Neural cell (in vitro differentiated cells): ENCODE data around the gene ADPRM. TPM values are rescaled to one million over a fixed set of nuclear protein-coding genes. Genes with fewer than 3 reads are reported as not detected.
A peak's percentile ranks its signal among the peaks of the same experiment; 100 is the strongest.

ENCODE experiments used
- H2AFZ ChIP-seq: fragments of 200-600, 300-800 bp; sonication (generic), shearing (Covaris generic); 2 replicates; pipeline ENCODE4 v1.6.0; 2014; ENCODE audit warnings: low read depth, mild to moderate bottlenecking, antibody characterized with exemption, low read length, moderate library complexity
- H3F3A ChIP-seq: fragments of 200-600 bp; shearing (Covaris generic); 2 replicates; pipeline ENCODE4 v1.6.1; 2016; ENCODE audit warnings: mild to moderate bottlenecking, moderate library complexity, mixed read lengths, antibody characterized with exemption, low read length; ENCODE audit not compliant: insufficient read depth, poor library complexity, severe bottlenecking
- H3K27ac ChIP-seq: fragments of 200-600, 300-800 bp; sonication (generic), shearing (Covaris generic); 2 replicates; pipeline ENCODE4 v1.5.1; 2014; ENCODE audit warnings: mild to moderate bottlenecking, low read length, moderate library complexity
- H3K27me3 ChIP-seq: fragments of 300-800, 200-600 bp; sonication (generic), shearing (Covaris generic); 2 replicates; pipeline ENCODE4 v1.6.0; 2014; ENCODE audit warnings: mild to moderate bottlenecking, low read depth, low read length, moderate library complexity; ENCODE audit not compliant: insufficient read depth
- H3K36me3 ChIP-seq: fragments of 300-800, 200-600 bp; sonication (generic), shearing (Covaris generic); 2 replicates; pipeline ENCODE4 v1.5.1; 2014; ENCODE audit warnings: mild to moderate bottlenecking, antibody characterized with exemption, low read length, moderate library complexity; ENCODE audit not compliant: insufficient read depth
- H3K4me2 ChIP-seq: fragments of 300-800, 200-600 bp; sonication (generic), shearing (Covaris generic); 2 replicates; pipeline ENCODE4 v1.6.0; 2014; ENCODE audit warnings: mild to moderate bottlenecking, low read length
- H3K4me3 ChIP-seq: fragments of 300-800, 200-600 bp; sonication (generic), shearing (Covaris generic); 2 replicates; pipeline ENCODE4 v1.5.1; 2014; ENCODE audit warnings: mild to moderate bottlenecking, low read length, moderate library complexity
- H3K79me2 ChIP-seq: fragments of 200-600 bp; shearing (Covaris generic); replicated peaks from 2 replicates; pipeline ENCODE4 v1.6.0; 2014; ENCODE audit warnings: mild to moderate bottlenecking, low read length, moderate library complexity; ENCODE audit not compliant: insufficient read depth
- H3K9ac ChIP-seq: fragments of 300-800, 200-600 bp; sonication (generic), shearing (Covaris generic); 2 replicates; pipeline ENCODE4 v1.6.1; 2016; ENCODE audit warnings: mild to moderate bottlenecking, low read length, mixed read lengths
- H3K9me2 ChIP-seq: fragments of 200-600 bp; shearing (Covaris generic); 2 replicates; pipeline ENCODE4 v1.6.1; 2016; ENCODE audit warnings: mild to moderate bottlenecking, low read length, mixed read lengths; ENCODE audit not compliant: insufficient read depth
- H3K9me3 ChIP-seq: fragments of 200-600, 300-800 bp; sonication (generic), shearing (Covaris generic); 2 replicates; pipeline ENCODE4 v1.6.1; 2016; ENCODE audit warnings: mild to moderate bottlenecking, mixed run types, low read length, moderate library complexity, mixed read lengths
- H4K20me1 ChIP-seq: fragments of 200-600 bp; shearing (Covaris generic); 2 replicates; pipeline ENCODE4 v1.6.1; 2016; ENCODE audit warnings: mild to moderate bottlenecking, mixed run types; ENCODE audit not compliant: insufficient read depth
- EP300 ChIP-seq: fragments of 450-650 bp; conservative IDR thresholded peaks from 2 replicates; pipeline ENCODE4 v1.6.1; 2014; ENCODE audit warnings: antibody characterized with exemption, mild to moderate bottlenecking, moderate library complexity; ENCODE audit not compliant: poor library complexity, severe bottlenecking
- EZH2 ChIP-seq: fragments of 200-600, 300-800 bp; shearing (Covaris generic), sonication (generic); IDR thresholded peaks from 2 replicates; pipeline ENCODE4 v1.6.1; 2014; ENCODE audit warnings: antibody characterized with exemption, low read length, borderline replicate concordance, mild to moderate bottlenecking; ENCODE audit not compliant: insufficient read depth, poor library complexity, severe bottlenecking
- MXI1 ChIP-seq: fragments of 450-650 bp; conservative IDR thresholded peaks from 2 replicates; pipeline ENCODE4 v1.6.1; 2014; ENCODE audit warnings: antibody characterized with exemption, mild to moderate bottlenecking; ENCODE audit not compliant: poor library complexity, severe bottlenecking
- POLR2AphosphoS5 ChIP-seq: IDR thresholded peaks from 2 replicates; pipeline ENCODE4 v1.6.1; 2012
- RAD21 ChIP-seq: fragments of 450-650 bp; conservative IDR thresholded peaks from 2 replicates; pipeline ENCODE4 v1.6.1; 2014; ENCODE audit warnings: antibody characterized with exemption, mild to moderate bottlenecking, moderate library complexity
- SMC3 ChIP-seq: fragments of 450-650 bp; conservative IDR thresholded peaks from 2 replicates; pipeline ENCODE4 v1.6.1; 2014; ENCODE audit warnings: antibody characterized with exemption, mild to moderate bottlenecking, moderate library complexity; ENCODE audit not compliant: poor library complexity
- TAF1 ChIP-seq: IDR thresholded peaks from 2 replicates; pipeline ENCODE4 v1.6.1; 2012; ENCODE audit warnings: low read depth
- polyA plus RNA-seq: library from polyadenylated mRNA; depleted of rRNA; stranded (reverse); fragments of >200 nt; gene quantifications from 2 replicates; pipeline ENCODE4 v1.2.3, GENCODE V29; 2014
- TF ChIP-seq, protein P1 (sequence below): IDR thresholded peaks from 2 replicates; pipeline ENCODE4 v1.6.1; 2012; ENCODE audit warnings: borderline replicate concordance
- TF ChIP-seq, protein P2 (sequence below): fragments of 450-650 bp; IDR thresholded peaks from 2 replicates; pipeline ENCODE4 v1.5.1; 2014; ENCODE audit warnings: antibody characterized with exemption, mild to moderate bottlenecking, moderate library complexity; ENCODE audit not compliant: poor library complexity, severe bottlenecking

ADPRM gene
- polyA plus RNA-seq, 1 donor from 2014 or later: 19.2 TPM

DNA sequence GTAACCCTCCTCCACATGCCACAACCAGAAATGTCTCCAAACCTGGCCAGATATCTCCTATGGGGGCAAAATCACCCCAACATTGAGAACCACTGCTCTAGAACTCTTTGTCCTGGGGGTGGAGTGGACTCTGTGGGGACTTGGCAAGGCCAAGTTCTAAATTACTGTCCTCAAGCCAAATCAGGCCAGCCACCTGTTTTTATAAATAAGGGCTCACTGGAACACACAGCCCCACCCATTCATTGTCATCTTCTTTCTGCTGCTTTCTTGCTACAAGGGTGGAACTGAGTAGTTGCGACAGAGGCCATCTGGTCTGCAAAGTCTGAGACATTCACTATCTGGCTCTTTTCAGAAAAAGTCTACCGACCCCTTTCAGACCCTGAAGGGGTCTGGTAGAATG is 59.2 kb downstream of the ADPRM start:
- no peaks in the 10 kb centered on the region for H3K36me3 ChIP-seq

DNA sequence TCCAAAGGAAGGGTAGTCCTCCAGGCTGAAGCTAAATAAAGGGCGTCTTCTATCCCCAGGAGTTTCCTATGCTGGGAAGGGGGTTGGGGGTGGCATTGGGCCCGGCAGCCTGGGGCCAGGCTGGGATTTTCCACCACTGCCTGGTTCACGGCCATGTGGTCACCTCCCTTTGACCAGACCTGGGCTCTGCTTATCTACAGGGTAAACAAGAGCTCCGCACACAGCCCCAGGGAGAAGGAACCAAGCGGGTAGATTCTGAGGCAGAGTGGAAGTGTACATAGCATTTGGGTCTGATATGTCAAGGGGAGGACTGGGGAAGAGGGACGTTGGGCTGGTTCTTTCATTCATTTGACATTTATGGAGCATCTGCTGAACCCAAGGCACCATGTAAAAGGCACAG is 59.7 kb downstream of the ADPRM start:
- H3K4me2 ChIP-seq: no peak overlapping the region
- no peaks in the 10 kb centered on the region for H3K27me3 ChIP-seq
- H3K79me2 ChIP-seq: no peaks in the 10 kb centered on the region
- no peak overlapping the region for H2AFZ ChIP-seq
- peaks cover 4% of the 10 kb centered on the region for H3F3A ChIP-seq
- no peaks in the 10 kb centered on the region for H3K9me3 ChIP-seq
- no peak overlapping the region for H3K27ac ChIP-seq
- no peaks in the 10 kb centered on the region for H4K20me1 ChIP-seq
- no peak overlapping the region for H3K4me3 ChIP-seq
- H3K9ac ChIP-seq: no peak overlapping the region
- no peaks in the 10 kb centered on the region for H3K9me2 ChIP-seq
- TF ChIP-seq EZH2 (no peak), TAF1 (no peak)
- TF ChIP-seq, protein P1, sequence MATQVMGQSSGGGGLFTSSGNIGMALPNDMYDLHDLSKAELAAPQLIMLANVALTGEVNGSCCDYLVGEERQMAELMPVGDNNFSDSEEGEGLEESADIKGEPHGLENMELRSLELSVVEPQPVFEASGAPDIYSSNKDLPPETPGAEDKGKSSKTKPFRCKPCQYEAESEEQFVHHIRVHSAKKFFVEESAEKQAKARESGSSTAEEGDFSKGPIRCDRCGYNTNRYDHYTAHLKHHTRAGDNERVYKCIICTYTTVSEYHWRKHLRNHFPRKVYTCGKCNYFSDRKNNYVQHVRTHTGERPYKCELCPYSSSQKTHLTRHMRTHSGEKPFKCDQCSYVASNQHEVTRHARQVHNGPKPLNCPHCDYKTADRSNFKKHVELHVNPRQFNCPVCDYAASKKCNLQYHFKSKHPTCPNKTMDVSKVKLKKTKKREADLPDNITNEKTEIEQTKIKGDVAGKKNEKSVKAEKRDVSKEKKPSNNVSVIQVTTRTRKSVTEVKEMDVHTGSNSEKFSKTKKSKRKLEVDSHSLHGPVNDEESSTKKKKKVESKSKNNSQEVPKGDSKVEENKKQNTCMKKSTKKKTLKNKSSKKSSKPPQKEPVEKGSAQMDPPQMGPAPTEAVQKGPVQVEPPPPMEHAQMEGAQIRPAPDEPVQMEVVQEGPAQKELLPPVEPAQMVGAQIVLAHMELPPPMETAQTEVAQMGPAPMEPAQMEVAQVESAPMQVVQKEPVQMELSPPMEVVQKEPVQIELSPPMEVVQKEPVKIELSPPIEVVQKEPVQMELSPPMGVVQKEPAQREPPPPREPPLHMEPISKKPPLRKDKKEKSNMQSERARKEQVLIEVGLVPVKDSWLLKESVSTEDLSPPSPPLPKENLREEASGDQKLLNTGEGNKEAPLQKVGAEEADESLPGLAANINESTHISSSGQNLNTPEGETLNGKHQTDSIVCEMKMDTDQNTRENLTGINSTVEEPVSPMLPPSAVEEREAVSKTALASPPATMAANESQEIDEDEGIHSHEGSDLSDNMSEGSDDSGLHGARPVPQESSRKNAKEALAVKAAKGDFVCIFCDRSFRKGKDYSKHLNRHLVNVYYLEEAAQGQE: no peak
- H3K36me3 ChIP-seq: no peaks in the 10 kb centered on the region

More for the DNA sequence above, 59.2 kb downstream of the ADPRM start:
- H3K4me2 ChIP-seq: no peak overlapping the region
- no peak overlapping the region for H3K9ac ChIP-seq
- H4K20me1 ChIP-seq: no peaks in the 10 kb centered on the region
- H3K9me2 ChIP-seq: no peaks in the 10 kb centered on the region
- H3K27ac ChIP-seq: peak overlapping the region; percentile 72
- H3K4me3 ChIP-seq: no peak overlapping the region
- peaks cover 4% of the 10 kb centered on the region for H3F3A ChIP-seq
- H3K9me3 ChIP-seq: no peaks in the 10 kb centered on the region
- no peaks in the 10 kb centered on the region for H3K27me3 ChIP-seq
- H3K79me2 ChIP-seq: no peaks in the 10 kb centered on the region
- H2AFZ ChIP-seq: no peak overlapping the region
- TF ChIP-seq, protein P2, sequence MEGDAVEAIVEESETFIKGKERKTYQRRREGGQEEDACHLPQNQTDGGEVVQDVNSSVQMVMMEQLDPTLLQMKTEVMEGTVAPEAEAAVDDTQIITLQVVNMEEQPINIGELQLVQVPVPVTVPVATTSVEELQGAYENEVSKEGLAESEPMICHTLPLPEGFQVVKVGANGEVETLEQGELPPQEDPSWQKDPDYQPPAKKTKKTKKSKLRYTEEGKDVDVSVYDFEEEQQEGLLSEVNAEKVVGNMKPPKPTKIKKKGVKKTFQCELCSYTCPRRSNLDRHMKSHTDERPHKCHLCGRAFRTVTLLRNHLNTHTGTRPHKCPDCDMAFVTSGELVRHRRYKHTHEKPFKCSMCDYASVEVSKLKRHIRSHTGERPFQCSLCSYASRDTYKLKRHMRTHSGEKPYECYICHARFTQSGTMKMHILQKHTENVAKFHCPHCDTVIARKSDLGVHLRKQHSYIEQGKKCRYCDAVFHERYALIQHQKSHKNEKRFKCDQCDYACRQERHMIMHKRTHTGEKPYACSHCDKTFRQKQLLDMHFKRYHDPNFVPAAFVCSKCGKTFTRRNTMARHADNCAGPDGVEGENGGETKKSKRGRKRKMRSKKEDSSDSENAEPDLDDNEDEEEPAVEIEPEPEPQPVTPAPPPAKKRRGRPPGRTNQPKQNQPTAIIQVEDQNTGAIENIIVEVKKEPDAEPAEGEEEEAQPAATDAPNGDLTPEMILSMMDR: no peak
- TF ChIP-seq TAF1 (no peak), EP300 (no peak), MXI1 (no peak)

DNA sequence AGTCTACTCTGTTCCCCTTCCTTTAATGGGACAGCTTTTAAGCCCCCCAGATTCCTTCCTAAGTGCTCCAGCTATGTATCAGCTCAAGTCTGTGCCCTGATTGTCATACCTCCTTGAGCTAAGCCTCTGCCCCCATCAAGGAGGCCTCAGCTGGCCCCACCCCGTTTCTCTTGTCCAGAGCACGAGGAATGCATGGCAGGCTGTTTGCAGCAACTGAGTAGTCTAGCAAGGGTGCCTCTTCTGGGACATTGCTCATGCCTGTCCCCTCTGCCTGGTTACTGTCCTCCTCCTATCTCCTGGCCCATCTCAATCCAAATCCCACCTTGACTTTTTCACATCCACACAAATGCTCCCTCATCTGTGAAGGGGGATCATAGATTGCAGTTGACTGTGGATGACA is 60.3 kb downstream of the ADPRM start:
- Histone ChIP-seq H3K27ac (no peak overlapping the region), H2AFZ (no peak overlapping the region), H3K9me3 (no peaks in the 10 kb centered on the region), H3F3A (peaks cover 4% of the 10 kb centered on the region), H3K9me2 (no peaks in the 10 kb centered on the region), H3K36me3 (no peaks in the 10 kb centered on the region), H3K79me2 (no peaks in the 10 kb centered on the region), H3K27me3 (no peaks in the 10 kb centered on the region), H3K4me3 (no peak overlapping the region), H3K4me2 (no peak overlapping the region), H3K9ac (no peak overlapping the region), H4K20me1 (no peaks in the 10 kb centered on the region)
- TF ChIP-seq EZH2 (no peak), RAD21 (no peak), TAF1 (no peak), EP300 (no peak), POLR2AphosphoS5 (no peak), MXI1 (no peak), SMC3 (no peak)
- TF ChIP-seq, protein P1: no peak
- TF ChIP-seq, protein P2: no peak
